GM19324 (cell line): ENCODE data around the gene ADCY9.
"Not testable (repeated sequence)": the region's sequence is repeated elsewhere in the genome, so short reads cannot be mapped to it uniquely, and the experiment has no call there.

Source experiments
- ATAC-seq: cut with Tn5 transposase; IDR thresholded peaks from one replicate; pipeline ENCODE4 v1.9.1; 2021; ENCODE audit warnings: mild to moderate bottlenecking, moderate library complexity; ENCODE audit not compliant: unreplicated experiment, low FRiP score

ADCY9 gene

DNA sequence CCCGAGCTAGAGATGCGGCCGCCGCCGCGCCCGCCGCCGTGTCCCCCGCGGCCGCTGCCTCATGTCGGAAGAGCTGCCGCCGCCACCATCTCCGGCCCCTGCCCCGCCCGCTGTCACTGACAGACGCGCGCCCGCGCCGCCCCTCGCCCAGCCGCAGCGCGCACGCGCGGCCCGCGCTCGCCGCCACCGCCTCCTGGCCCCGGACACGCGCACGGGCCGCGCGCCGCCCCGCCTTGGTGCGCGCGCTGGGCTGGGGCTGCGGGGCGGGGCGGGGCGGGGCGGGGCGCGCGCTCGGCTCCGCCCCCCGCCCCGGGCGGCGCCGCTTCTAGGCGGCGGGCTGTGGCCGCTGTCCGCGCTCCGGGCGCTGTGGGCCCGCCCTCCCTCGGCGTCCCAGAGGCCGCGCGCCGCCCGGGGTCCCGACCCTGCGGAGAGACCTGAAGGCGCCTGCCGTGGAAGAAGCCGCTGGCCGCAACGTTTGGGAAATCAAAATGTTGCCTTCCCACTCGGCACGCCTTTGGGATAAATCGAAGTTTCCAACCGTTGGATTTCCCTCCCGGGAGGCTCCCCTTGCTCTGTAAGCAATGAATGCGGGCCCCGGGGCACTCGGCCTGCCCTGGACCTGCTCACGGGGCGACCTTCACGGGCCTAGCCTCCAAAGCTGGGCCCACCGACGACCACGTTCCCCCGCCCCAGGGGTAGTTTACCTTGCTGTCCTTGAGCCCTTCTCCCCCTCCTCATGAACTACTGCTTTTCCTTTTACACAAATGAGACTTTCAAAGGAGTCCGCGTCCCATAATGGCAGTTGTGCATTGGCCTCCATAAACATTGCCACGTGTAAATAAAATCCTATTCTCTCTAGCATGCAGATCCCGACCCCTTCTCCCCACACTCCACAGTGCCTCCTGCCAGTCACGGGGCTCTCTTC is at the start of gene ADCY9:
Gene ADCY9, minus strand, starts transcription at position 118 of the 925 bp plus-strand sequence. CDS start 1,000 bp downstream, outside the sequence.
- peak; percentile 77 for ATAC-seq

DNA sequence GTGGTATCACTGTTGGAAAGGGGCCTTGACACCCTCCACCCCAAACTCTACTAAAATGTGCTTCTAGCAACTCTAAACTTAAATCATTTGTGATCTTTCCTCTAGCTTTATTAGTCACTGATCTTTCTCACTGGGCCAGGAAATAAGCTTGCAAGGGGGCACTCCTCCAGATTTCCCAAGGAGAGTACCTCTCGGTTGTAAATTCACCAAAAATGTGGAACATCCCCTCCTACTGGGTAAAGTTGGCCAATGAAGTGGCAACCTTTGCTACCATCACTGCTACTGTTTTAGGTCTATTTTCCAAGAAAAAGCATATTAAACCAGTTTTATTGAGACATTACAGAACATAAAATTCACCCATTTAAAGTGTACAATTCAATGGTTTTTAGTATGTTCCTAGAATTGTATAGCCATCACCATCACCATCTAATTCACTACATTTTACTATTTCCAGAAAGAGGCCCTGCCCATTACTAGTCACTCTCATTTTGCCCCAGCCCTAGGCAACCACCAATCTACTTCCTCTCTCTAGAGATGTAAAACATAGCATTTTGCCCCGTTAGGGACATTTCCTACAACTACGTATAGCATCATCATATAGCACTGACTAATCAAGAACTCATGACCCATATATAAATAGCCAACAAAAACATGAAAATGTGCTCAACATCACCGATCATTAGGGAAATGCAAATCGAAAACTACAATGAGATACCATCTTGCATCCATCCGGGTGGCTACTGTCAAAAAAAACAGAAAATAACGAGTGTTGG is 44.6 kb upstream of the ADCY9 start:
- ATAC-seq: no peak

DNA sequence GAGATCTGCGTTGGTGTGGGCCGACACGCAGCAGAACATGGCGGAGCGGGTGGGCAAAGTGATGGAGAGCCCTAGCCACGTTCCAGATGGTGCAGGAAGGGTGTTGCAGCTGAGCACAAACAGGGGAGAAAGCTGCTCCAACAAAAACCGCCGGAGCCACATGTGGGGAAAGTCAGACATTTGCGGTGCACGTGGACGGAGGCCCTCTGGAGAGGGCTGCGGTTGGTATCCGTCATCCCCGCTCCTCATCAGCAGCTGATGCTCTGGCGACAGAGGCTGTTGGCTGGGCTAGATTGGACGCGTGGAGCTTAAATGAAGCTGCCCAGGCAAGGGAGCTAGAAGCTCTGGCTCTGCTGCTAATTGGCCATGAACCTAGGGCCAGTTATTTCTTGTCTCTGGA is 43.5 kb upstream of the ADCY9 start:
- ATAC-seq: no peak

DNA sequence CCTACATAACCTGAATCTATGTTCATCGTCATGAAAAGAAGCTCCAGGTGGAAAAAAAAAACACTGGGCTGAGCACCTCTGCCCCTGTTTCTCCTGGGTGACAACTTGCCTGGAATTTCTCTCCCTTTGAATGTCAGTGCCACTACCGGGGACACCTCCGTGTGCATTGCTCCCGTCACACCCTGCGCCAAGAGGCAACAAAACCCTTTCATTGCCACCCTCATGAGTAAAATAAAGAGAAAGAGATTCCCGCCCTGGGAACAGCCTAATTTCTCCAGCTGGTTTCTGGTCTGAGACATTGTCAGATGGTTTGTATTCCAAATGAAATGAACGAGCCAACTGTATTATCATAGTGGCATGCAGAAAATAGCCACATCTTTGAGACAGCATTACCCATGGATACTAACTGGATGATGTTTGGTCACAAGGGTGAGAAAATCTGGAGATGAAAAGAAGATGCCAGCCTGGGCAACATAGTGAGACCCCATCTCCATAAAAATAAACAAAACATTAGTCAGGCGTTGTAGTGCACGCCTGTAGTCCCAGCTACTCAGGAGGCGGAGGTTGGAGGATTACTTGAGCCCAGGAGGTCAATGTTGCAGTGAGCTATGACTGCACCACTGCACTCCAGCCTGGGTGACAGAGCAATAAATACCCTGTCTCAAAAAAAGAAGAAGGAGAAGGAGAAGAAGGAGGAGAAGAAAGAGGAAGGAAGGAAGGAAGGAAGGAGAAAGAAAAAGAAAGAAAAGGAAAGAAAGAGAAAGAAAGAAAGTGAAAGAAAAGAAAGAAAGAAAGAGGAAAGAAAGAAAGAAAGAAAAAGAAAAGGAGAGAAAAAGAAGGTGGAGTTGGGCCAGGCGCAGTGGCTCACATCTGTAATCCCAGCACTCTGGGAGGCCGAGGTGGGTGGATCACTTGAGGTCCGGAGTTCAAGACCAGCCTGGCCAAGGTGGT is 42.2 kb upstream of the ADCY9 start:
- ATAC-seq: no peak

DNA sequence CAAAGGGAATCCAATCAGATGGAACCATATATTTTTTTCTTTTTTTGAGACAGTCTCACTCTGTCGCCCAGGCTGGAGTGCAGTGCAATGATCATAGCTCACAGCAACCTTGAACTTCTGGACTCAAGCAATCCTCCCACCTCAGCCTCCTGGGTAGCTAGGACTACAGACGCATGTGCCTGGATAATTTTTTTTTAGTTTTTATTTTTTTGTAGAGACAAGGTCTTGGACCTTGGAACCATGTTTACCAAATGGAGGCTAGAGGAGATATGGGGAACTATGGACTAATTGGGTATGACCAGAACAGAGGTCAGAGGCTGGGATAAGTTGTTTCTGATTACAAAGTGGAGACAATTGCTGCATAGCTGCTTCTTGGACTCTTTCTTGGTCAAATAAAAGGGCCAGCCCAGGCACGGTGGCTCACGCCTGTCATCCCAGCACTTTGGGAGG is 41.2 kb upstream of the ADCY9 start:
- ATAC-seq: no peak

DNA sequence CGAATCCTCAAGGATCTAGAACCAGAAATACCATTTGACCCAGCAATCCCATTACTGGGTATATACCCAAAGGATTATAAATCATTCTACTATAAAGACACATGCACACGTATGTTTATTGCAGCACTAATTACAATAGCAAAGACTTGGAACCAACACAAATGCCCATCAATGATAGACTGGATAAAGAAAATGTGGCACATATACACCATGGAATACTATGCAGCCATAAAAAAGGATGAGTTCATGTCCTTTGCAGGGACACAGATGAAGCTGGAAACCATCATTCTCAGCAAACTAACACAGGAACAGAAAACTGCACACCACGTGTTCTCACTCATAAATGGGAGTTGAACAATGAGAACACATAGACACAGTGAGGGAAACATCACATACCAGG is 40.3 kb upstream of the ADCY9 start:
- ATAC-seq: not testable (repeated sequence)

DNA sequence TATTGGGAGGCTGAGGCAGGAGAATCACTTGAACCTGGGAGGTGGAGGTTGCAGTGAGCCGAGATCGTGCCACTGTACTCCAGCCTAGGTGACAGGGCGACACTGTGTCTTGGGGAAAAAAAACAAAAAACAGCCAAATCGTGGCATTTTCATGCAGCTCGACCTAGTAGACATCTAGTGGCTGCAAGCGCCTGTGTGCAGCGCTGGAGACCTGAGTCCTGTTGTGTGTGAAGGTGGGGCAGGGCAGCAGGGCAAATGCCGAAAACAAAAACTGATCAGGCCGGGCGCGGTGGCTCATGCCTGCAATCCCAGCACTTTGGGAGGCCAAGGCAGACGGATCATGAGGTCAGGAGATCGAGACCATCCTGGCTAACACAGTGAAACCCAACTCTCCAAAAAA is 37.1 kb upstream of the ADCY9 start:
- not testable (repeated sequence) for ATAC-seq

DNA sequence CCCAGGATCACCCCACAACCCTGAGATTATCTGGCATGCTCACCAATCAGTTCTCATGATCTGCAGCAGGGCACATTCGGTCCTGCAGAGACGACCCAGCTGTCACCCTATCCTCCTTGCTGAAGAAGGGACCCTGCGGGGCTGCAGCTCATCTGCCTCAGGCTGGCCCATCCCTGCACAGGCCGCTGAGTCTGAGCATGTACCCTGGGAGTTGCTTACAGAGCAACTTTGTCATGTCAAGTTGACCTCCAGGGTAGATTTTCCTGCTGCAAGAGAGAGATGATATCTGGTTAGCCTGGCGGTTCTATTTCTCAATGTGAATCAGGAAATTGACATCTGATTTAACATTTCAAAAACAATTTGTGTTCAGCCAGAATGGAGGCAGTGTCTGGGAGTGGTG is 36.0 kb upstream of the ADCY9 start:
- ATAC-seq: no peak

DNA sequence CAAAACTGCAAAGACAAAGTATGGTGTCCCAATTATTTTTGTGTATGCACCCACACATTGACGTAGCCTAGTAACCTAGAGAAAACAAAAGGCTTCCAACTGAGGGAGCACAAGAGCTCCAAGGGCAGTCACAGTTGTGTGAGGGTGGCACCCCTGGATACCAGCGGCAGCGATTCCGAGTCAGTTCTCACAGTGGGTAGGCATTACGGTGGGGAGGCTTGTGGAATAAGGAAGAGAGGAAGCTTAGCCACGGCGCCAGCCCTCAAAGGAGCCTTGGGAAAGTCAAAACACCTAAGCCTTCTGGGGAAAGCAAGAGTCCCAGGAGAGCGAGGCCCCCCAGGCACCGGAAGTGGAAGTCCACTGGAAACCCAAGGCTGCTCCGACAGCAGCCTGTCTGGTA is 31.0 kb upstream of the ADCY9 start:
- ATAC-seq: no peak

DNA sequence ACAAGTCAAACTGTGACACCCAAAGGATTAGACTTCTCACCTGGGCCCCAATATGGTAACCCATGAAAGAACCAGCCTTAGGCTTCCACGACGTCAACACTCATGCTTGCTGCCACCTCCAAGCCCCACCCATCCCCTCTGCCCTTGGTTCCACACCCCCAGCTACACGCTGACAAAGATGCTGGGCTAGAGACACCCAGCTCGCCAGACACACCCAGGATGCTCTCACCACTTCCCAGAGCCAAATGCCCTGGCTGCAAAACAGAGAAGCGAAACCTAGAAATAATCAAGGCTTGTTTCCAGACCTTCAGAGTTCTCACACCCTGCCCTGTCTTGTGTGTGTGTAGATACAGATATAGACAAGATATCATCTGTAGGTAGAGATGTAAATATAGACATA is 26.0 kb upstream of the ADCY9 start:
- no peak for ATAC-seq

DNA sequence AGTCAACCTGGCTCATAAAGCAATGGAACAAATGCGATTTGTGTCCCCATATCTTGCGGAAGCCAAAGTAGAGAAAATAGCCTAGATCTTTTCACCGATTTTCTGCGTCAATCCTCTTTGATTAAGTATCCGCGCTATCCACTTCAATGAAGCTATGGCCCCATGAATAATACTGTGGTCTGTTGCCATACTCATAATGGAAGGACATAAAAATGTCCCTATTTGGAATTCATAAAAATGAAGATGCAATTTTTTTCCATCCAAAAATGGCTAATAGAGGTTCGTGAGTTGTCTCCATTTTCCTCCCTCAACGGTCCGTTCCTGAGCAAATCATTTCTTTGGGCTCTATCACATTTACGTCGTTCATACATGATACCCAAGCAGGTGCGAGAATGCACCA is 25.4 kb upstream of the ADCY9 start:
- ATAC-seq: no peak

DNA sequence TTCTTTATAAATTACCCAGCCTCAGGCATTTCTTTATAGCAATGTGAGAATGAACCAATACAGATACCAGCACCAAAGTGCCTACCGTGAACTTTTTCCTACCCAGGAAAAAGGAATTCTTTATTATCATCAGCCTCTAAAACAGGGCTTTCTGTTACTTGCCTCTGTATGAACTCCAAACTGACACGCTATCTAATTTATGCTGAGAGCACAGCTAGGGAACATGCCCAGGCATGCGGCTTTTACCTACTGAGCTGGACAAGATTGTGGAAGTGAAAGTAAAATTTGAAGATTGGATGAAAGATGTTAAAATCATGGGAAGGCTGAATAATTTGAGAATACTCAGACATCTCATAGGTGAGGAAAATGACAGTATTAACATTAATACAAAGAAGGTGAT is 24.4 kb upstream of the ADCY9 start:
- ATAC-seq: no peak

DNA sequence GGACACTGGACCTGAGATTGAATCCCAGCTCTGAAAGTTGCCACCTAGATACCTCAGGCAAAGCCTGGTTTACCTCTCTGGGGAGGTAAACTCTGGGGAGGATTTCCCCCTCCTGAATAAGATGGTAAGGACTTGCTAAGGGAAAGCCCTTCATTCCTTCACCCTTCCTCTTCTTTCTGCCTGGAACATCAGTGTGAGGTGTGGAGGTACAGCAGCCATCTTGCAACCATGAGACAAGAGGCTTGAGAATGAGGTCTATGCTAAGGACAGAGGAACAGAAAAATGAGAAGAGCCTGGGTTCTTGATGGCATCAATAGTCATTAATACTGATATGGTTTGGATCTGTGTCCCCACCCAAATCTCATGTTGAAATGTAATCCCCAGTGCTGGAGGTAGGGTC is 23.7 kb upstream of the ADCY9 start:
- no peak for ATAC-seq

DNA sequence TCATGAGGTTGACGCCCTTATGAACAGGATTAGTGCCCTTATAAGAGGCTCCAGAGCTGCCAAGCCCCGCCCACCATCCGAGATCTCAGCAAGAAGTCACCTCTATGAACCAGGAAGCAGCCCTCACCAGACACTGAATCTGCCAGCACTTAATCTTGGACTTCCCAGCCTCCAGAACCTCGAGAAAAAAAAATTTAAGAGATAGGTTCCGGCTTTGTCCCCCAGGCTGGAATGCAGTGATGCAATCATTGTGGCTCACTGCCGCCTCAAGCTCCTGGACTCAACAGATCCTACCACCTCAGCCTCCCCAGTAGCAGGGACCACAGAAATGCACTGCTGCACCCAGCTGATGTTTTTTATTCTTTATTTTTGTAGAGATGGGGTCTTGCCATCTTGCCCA is 22.5 kb upstream of the ADCY9 start:
- no peak for ATAC-seq

DNA sequence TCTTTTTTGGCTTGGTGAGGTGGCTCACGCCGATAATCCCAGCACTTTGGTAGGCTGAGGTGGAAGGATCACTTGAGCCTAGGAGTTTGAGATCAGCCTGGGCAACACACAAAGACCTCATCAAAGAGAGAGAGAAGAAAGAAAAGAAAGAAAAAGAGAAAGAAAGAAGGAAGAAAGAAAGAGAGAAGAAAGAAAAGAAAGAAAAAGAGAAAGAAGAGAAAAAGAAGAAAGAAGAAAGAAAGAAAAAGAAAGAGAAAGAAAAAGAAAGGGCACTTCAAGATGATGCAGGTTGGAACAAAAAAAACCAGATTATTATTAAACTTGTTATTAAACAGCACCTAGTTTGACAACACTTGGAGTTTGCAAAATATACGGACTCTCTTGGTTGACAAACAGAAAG is 21.2 kb upstream of the ADCY9 start:
- ATAC-seq: no peak

DNA sequence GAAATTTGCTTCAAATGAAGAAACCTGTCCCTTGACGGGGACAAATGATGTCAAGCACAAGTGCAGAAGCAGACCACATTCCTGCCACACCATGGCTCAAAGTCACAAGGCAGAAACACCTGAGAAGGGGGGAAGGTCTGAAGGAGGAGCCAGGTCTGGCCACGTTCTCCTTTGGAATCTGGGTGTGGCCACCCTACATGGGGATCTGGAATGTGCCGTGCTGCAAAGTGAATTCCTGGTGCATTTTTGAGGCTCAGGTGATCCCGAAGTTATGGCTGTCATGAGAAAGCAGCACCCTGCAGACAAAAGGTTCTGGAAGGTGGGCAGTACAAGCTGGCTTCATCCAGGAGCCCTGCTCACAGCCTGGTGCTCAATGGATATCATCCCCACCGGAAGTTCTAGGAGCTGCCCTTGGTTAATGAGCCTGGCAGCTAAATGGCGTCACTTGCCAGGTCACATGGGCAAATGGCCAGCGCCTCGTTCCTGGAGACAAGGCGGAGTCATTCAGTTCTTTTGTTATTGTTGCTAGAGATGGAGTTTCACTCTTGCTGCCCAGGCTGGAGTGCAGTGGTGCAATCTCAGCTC is 20.1 kb upstream of the ADCY9 start:
- ATAC-seq: no peak

DNA sequence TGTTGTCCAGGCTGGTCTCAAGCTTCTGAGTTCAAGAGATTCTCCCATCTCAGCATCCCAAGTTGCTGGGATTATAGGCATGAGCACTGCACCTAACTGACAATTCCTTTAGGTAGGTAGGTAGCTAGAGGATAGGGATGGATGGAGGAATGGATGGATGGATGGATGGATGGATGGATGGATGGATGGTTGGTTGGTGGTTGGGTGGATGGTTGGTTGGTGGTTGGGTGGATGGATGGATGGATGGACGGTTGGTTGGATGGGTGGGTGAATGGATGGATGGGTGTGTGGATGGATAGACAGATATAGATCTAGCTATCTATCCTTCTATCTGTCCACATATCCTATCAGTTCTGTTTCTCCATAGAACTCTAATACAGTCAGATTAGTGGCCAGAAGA is 19.3 kb upstream of the ADCY9 start:
- ATAC-seq: no peak

DNA sequence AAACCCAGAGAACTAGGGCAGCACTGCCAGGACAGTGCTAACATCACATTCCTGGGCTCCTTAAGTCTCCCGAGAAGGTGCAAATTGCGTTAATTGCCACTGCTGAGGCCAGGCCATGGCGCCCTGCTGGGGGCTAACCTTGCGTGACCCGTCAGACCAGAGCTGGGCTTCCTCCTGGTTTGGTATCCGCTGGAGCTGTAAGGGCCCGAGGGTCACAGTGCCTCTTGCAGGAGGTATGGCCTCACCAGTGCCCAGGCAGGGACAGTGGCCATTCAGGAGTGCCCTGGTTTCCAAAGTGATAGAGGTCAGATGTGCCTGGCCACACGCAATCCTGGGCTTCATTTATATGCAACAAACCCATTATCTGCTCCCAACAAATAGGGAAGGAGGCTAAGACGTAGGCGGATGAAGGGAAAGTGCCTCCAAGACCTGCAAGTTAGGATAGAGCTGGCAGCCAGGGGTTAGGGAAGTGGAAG is 17.7 kb upstream of the ADCY9 start:
- ATAC-seq: no peak

DNA sequence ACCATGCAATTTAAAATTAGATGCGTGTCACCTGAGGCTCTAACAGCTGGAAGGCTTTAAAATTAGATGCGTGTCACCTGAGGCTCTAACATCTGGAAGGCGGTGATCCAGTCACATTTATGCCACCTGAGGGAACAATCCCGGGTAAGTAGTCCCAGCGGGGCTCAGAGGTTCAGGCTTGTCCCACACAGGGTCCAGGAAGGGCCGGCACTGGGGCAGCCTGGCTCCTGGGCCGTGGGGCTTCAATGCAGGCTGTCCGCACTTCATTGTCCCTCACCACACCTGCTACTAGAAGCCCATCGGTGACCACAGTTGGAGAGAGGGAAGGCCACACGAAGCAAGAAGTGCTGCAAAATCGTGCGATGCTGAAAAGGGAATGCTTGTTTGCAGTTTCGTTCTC is 15.4 kb upstream of the ADCY9 start:
- ATAC-seq: no peak
